Natural killer cell (primary cell): ENCODE measurements around the gene SLN. TPM values are rescaled to one million over a fixed set of nuclear protein-coding genes. Genes with fewer than 3 reads are reported as not detected.

ENCODE experiments used
- ATAC-seq, 3 donors: fragments of 150-1000 bp in 2 of 3; fragments of 200-7000 bp in 1 of 3; cut with Tn5 transposase; 1 replicate in 1 of 3; 2 replicates in 2 of 3; pipeline ENCODE4 v1.10.0; 2021; ENCODE audit warnings: mild to moderate bottlenecking in 2 of 3, moderate library complexity in 2 of 3
- DNase-seq, 2 donors: peaks; one replicate each; pipeline versions ENCODE4 v3.0.0 to v3.0.0-alpha.2; 2013 to 2021; ENCODE audit warnings: mixed read lengths in 1 of 2
- H3K27ac ChIP-seq: one replicate; pipeline ENCODE4 v1.5.1; 2013; ENCODE audit warnings: mild to moderate bottlenecking, low read length
- H3K27me3 ChIP-seq: one replicate; pipeline ENCODE4 v1.6.1; 2013; ENCODE audit warnings: low read length; ENCODE audit not compliant: control insufficient read depth, insufficient read depth
- H3K36me3 ChIP-seq: one replicate; pipeline ENCODE4 v1.6.1; 2013; ENCODE audit warnings: low read length; ENCODE audit not compliant: control insufficient read depth, insufficient read depth
- H3K4me1 ChIP-seq: one replicate; pipeline ENCODE4 v1.6.1; 2013; ENCODE audit warnings: low read length; ENCODE audit not compliant: control insufficient read depth, insufficient read depth
- H3K4me3 ChIP-seq: one replicate; pipeline ENCODE4 v1.5.1; 2013; ENCODE audit warnings: low read length
- H3K9me3 ChIP-seq: one replicate; pipeline ENCODE4 v1.6.1; 2013; ENCODE audit warnings: low read length; ENCODE audit not compliant: control insufficient read depth, insufficient read depth
- H3K27ac Mint-ChIP-seq, 2 donors: one replicate each; pipeline ENCODE4 v1.8.0; 2022; ENCODE audit warnings: mild to moderate bottlenecking in 2 of 2, mixed read lengths in 2 of 2, moderate library complexity in 1 of 2
- H3K27me3 Mint-ChIP-seq, 2 donors: one replicate each; pipeline ENCODE4 v1.8.0; 2022; ENCODE audit warnings: low read depth in 2 of 2, mixed read lengths in 2 of 2
- H3K36me3 Mint-ChIP-seq: one replicate; pipeline ENCODE4 v1.8.0; 2022; ENCODE audit warnings: mixed read lengths
- H3K4me1 Mint-ChIP-seq, 2 donors: one replicate each; pipeline ENCODE4 v1.8.0; 2022; ENCODE audit warnings: mixed read lengths in 2 of 2
- H3K4me3 Mint-ChIP-seq: one replicate; pipeline ENCODE4 v1.8.0; 2022; ENCODE audit warnings: mild to moderate bottlenecking, moderate library complexity, mixed read lengths
- H3K9me3 Mint-ChIP-seq, 2 donors: one replicate each; pipeline ENCODE4 v1.8.0; 2022; ENCODE audit warnings: mixed read lengths in 2 of 2
- WGBS: methylation state at CpG from one replicate; pipeline ENCODE4 v1.1.7; 2013; ENCODE audit warnings: missing lambda C conversion rate; ENCODE audit not compliant: insufficient coverage; 5-methylcytosine and 5-hydroxymethylcytosine counted together
- intact Hi-C: fragments of 100-400 bp; cut with micrococcal nuclease; formaldehyde crosslinking; loops from one replicate; pipeline ENCODE4 v1.14.2; 2022
- total RNA-seq, 4 donors: library from RNA; stranded (reverse); fragments of 120-200 nt in 1 of 4; gene quantifications; one replicate each; pipeline versions ENCODE4 v1.2.3 to v1.2.4, GENCODE V29; 2013 to 2022
- TF ChIP-seq, protein P1 (sequence below): fragments of 200-600 bp; IDR thresholded peaks from one replicate; pipeline ENCODE4 v1.8.0; 2022; ENCODE audit warnings: antibody characterized with exemption

SLN gene
- total RNA-seq, 3 donors from 2014 or later (not counting 1 experiment from before 2014, with no cell fraction given): not detected

DNA sequence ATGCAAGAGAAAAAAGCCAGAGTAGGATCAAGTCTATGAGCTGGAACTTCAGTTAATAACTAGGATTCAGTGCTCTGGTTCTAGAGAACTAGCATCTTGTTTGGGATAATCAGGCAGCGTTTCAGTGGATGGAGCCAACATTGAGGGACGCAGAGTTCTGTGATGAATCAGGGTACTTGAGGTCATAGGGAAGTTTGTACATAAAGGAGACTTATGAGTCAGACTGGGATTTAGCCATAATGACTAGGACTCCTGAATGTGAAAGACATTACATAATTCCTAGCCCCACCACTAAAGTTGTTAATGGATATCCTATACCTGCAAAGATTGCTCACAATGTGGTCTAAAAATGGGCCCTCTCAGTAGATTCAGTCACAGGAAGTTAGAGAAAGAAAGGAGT, 6.8 kb downstream of the SLN start:
- H3K27me3 ChIP-seq: no peaks in the 10 kb centered on the region
- H3K4me1 ChIP-seq: no peaks in the 10 kb centered on the region
- H3K4me1 Mint-ChIP-seq: no peaks in the 10 kb centered on the region
- 93% methylated on average over 2 of the region's 2 CpGs for WGBS
- ATAC-seq: no peak
- no peak overlapping the region for H3K4me3 Mint-ChIP-seq
- H3K27me3 Mint-ChIP-seq: peaks cover 16 to 22% of the 10 kb centered on the region in 2 donors
- H3K4me3 ChIP-seq: no peak overlapping the region
- no peaks in the 10 kb centered on the region for H3K36me3 Mint-ChIP-seq
- intact Hi-C loops: no loop called here
- TF ChIP-seq, protein P1, sequence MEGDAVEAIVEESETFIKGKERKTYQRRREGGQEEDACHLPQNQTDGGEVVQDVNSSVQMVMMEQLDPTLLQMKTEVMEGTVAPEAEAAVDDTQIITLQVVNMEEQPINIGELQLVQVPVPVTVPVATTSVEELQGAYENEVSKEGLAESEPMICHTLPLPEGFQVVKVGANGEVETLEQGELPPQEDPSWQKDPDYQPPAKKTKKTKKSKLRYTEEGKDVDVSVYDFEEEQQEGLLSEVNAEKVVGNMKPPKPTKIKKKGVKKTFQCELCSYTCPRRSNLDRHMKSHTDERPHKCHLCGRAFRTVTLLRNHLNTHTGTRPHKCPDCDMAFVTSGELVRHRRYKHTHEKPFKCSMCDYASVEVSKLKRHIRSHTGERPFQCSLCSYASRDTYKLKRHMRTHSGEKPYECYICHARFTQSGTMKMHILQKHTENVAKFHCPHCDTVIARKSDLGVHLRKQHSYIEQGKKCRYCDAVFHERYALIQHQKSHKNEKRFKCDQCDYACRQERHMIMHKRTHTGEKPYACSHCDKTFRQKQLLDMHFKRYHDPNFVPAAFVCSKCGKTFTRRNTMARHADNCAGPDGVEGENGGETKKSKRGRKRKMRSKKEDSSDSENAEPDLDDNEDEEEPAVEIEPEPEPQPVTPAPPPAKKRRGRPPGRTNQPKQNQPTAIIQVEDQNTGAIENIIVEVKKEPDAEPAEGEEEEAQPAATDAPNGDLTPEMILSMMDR: no peak
- H3K9me3 Mint-ChIP-seq: no peaks in the 10 kb centered on the region
- no peaks in the 10 kb centered on the region for H3K9me3 ChIP-seq
- no peak overlapping the region for H3K27ac Mint-ChIP-seq
- H3K36me3 ChIP-seq: no peaks in the 10 kb centered on the region
- H3K27ac ChIP-seq: no peak overlapping the region
- no peak for DNase-seq

DNA sequence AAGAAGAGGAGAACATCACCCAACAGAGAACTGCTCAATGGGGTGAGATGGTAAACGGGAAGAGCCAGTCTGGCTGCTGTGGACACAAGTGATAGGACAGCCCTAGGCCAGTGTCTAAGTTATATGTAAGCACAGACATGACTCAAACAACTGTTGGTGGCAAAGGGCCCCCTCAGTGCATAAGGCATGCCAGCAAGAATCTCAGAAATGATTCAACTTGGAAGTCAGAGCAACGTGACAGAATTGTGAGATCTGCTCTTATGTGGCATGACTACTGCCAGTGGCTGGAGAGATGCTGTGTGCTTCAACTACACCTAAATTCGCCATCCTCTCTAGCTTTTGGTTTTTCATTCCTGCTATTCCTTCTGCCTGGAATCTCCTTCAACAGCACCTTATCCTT, 7.4 kb downstream of the SLN start:
- H3K36me3 Mint-ChIP-seq: no peaks in the 10 kb centered on the region
- Histone ChIP-seq H3K36me3 (no peaks in the 10 kb centered on the region), H3K9me3 (no peaks in the 10 kb centered on the region), H3K4me1 (no peaks in the 10 kb centered on the region), H3K4me3 (no peak overlapping the region), H3K27me3 (no peaks in the 10 kb centered on the region), H3K27ac (no peak overlapping the region)
- intact Hi-C loops: no loop called here
- no peak for DNase-seq
- H3K4me3 Mint-ChIP-seq: no peak overlapping the region
- peaks cover 19 to 23% of the 10 kb centered on the region in 2 donors for H3K27me3 Mint-ChIP-seq
- no peak overlapping the region for H3K27ac Mint-ChIP-seq
- no peaks in the 10 kb centered on the region for H3K4me1 Mint-ChIP-seq
- ATAC-seq: no peak
- 81% methylated on average over 3 of the region's 3 CpGs for WGBS
- H3K9me3 Mint-ChIP-seq: no peaks in the 10 kb centered on the region
- TF ChIP-seq, protein P1: no peak

DNA sequence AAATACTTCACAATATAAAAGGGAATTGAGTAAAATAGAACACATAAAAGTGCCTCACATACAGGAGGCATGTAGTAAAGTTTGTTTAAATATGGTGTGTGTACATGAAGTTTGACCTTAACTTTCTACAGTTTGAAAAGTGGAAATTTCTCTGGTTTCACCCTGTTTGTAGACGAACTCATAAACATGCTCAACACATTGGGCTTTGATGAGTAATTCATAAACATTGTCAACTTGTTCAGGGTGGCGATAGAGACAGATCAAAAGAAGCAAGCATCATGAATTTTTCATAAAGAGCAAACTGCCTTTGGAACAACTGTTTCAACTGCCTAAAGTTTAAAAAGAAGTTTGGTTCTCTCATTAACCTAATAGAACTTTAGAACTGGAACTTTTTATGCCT, 9.1 kb downstream of the SLN start:
- no peaks in the 10 kb centered on the region for H3K4me1 Mint-ChIP-seq
- Histone ChIP-seq H3K4me3 (no peak overlapping the region), H3K4me1 (no peaks in the 10 kb centered on the region), H3K27ac (no peak overlapping the region), H3K36me3 (no peaks in the 10 kb centered on the region), H3K9me3 (no peaks in the 10 kb centered on the region), H3K27me3 (no peaks in the 10 kb centered on the region)
- ATAC-seq (no peak), DNase-seq (no peak)
- H3K9me3 Mint-ChIP-seq: no peaks in the 10 kb centered on the region
- no peaks in the 10 kb centered on the region for H3K36me3 Mint-ChIP-seq
- TF ChIP-seq, protein P1: no peak
- no peak overlapping the region for H3K27ac Mint-ChIP-seq
- intact Hi-C loops: no loop called here
- H3K27me3 Mint-ChIP-seq: peaks cover 12 to 23% of the 10 kb centered on the region in 2 donors
- 89% methylated on average over 2 of the region's 2 CpGs for WGBS
- no peak overlapping the region for H3K4me3 Mint-ChIP-seq

DNA sequence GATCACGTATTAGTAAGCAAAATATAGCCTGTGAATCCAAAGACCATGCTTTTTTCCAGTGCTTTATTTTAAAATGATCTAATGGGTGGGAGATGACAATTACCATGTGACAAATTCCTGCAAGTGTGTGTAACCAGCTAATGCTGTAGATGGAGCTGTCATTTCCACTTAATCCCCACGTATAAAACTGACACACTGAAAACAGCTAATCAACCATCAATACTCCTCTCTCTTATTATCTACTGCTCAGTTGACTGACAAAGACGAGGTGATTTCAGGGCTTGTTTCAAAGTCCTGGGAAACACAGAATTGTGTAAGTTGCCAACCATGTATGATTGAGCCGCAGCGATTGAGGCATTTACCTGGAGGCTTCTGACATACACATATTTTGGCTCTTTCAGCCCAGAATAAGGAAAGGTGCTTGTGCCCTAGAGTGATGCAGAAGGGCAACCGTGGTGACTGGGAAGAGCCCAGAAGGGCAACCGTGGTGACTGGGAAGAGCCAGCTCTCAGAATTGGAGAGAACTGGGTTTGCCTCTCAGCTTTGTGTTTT, 9.7 kb downstream of the SLN start:
- Mint-ChIP-seq H3K4me3 (no peak overlapping the region), H3K4me1 (no peaks in the 10 kb centered on the region), H3K9me3 (no peaks in the 10 kb centered on the region), H3K27ac (no peak overlapping the region), H3K36me3 (no peaks in the 10 kb centered on the region), H3K27me3 (peaks cover 13 to 23% of the 10 kb centered on the region in 2 donors)
- no peak overlapping the region for H3K27ac ChIP-seq
- H3K27me3 ChIP-seq: no peaks in the 10 kb centered on the region
- H3K4me1 ChIP-seq: no peaks in the 10 kb centered on the region
- H3K4me3 ChIP-seq: no peak overlapping the region
- DNase-seq: no peak
- no peaks in the 10 kb centered on the region for H3K36me3 ChIP-seq
- TF ChIP-seq, protein P1: no peak
- no peak for ATAC-seq
- WGBS: 82% methylated on average over 7 of the region's 7 CpGs
- intact Hi-C loops: no loop called here
- H3K9me3 ChIP-seq: no peaks in the 10 kb centered on the region
